H1 (cell line): ENCODE data around the gene GLRA2. TPM values are rescaled to one million over a fixed set of nuclear protein-coding genes. Genes with fewer than 3 reads are reported as not detected.

Experiments used
- CTCF ChIA-PET: fragments of 300-600 bp; sonication (Branson Sonifier 250); formaldehyde crosslinking; loops from one replicate; lab custom pipeline; 2021; ENCODE audit not compliant: partially characterized antibody; lab: Charles Lee
- POLR2A ChIA-PET: fragments of 300-600 bp; sonication (Branson Sonifier 250); formaldehyde crosslinking; loops from one replicate; lab custom pipeline; 2021; ENCODE audit warnings: inconsistent platforms; ENCODE audit not compliant: partially characterized antibody; lab: Charles Lee
- DNase-seq, 2 experiments: peaks; one replicate each; pipeline versions ENCODE4 v3.0.0 to v3.0.0-alpha.2; 2010 to 2022; ENCODE audit warnings: low spot score in 2 of 2, low read depth in 1 of 2, mixed read lengths in 1 of 2
- FAIRE-seq: peaks from 2 replicates; lab custom pipeline; 2011; peaks lifted over from hg19 to GRCh38; lab: Jason Lieb, UNC
- H2AFZ ChIP-seq: 2 replicates; pipeline ENCODE4 v1.8.1; 2012; ENCODE audit warnings: low read length, inconsistent platforms
- H2AK5ac ChIP-seq: 2 replicates; pipeline ENCODE4 v1.6.1; 2013; ENCODE audit warnings: low read depth, low read length
- H2BK120ac ChIP-seq: replicated peaks from 2 replicates; pipeline ENCODE3; 2013; ENCODE audit warnings: low read depth, low read length, inconsistent platforms
- H2BK12ac ChIP-seq: 2 replicates; pipeline ENCODE4 v1.6.1; 2013; ENCODE audit warnings: low read depth, low read length
- H2BK15ac ChIP-seq: 2 replicates; pipeline ENCODE4 v1.6.1; 2013; ENCODE audit warnings: low read length
- H2BK20ac ChIP-seq: 2 replicates; pipeline ENCODE4 v1.6.1; 2013; ENCODE audit warnings: low read length
- H2BK5ac ChIP-seq: 2 replicates; pipeline ENCODE4 v1.6.1; 2013; ENCODE audit warnings: low read depth, low read length
- H3K14ac ChIP-seq: 2 replicates; pipeline ENCODE4 v1.6.1; 2013; ENCODE audit warnings: inconsistent platforms; ENCODE audit not compliant: insufficient read length
- H3K18ac ChIP-seq: 2 replicates; pipeline ENCODE4 v1.6.1; 2013; ENCODE audit warnings: low read length; ENCODE audit errors: extremely low read depth
- H3K23ac ChIP-seq: 2 replicates; pipeline ENCODE4 v1.6.1; 2013; ENCODE audit warnings: inconsistent platforms; ENCODE audit not compliant: insufficient read length
- H3K23me2 ChIP-seq: 2 replicates; pipeline ENCODE4 v1.6.1; 2013; ENCODE audit warnings: low read depth, low read length
- H3K27ac ChIP-seq: 2 replicates; pipeline ENCODE4 v1.6.1; 2011; ENCODE audit warnings: low read depth, low read length, inconsistent platforms
- H3K27me3 ChIP-seq, 4 experiments: replicated peaks in 1 of 4; 1 replicate in 1 of 4; 2 replicates in 3 of 4; pipeline versions ENCODE4 v1.6.1 to v1.8.1; 2011 to 2013; ENCODE audit warnings: low read length in 3 of 4, mild to moderate bottlenecking in 3 of 4, inconsistent platforms in 2 of 4, mixed read lengths in 2 of 4, moderate library complexity in 1 of 4; ENCODE audit not compliant: control insufficient read depth in 3 of 4, insufficient read depth in 3 of 4; ENCODE audit errors: extremely low read depth in 1 of 4
- H3K36me3 ChIP-seq, 4 experiments: 2 replicates each; pipeline versions ENCODE4 v1.6.1 to v1.8.1; 2011 to 2013; ENCODE audit warnings: mild to moderate bottlenecking in 4 of 4, low read length in 3 of 4, moderate library complexity in 2 of 4, control low read depth in 1 of 4, inconsistent platforms in 1 of 4; ENCODE audit not compliant: insufficient read depth in 4 of 4, control insufficient read depth in 2 of 4
- H3K4ac ChIP-seq: replicated peaks from 2 replicates; pipeline ENCODE3; 2013; ENCODE audit warnings: low read length, low read depth, mixed read lengths, inconsistent platforms; ENCODE audit not compliant: insufficient read length
- H3K4me1 ChIP-seq, 4 experiments: replicated peaks in 1 of 4; 1 replicate in 1 of 4; 2 replicates in 3 of 4; pipeline versions ENCODE4 v1.6.1 to v1.8.1; 2011 to 2013; ENCODE audit warnings: low read length in 3 of 4, inconsistent platforms in 2 of 4, mixed read lengths in 1 of 4; ENCODE audit not compliant: insufficient read depth in 4 of 4, control insufficient read depth in 3 of 4
- H3K4me2 ChIP-seq, 2 experiments: 2 replicates each; pipeline versions ENCODE4 v1.6.1 to v1.8.1; 2011 to 2013; ENCODE audit warnings: low read depth in 2 of 2, low read length in 2 of 2, control low read depth in 1 of 2, inconsistent platforms in 1 of 2, mild to moderate bottlenecking in 1 of 2; ENCODE audit not compliant: insufficient read depth in 1 of 2
- H3K4me3 ChIP-seq, 4 experiments: fragments of 200-600, 300-600 bp in 1 of 4; sonication (generic), shearing (Covaris generic), sonication (Bioruptor Twin) in 1 of 4; 2 replicates each; pipeline versions ENCODE4 v1.5.1 to v1.8.1; 2011 to 2016; ENCODE audit warnings: low read length in 4 of 4, low read depth in 3 of 4, control low read depth in 2 of 4, inconsistent platforms in 2 of 4, mild to moderate bottlenecking in 2 of 4, mixed read lengths in 1 of 4, moderate library complexity in 1 of 4; ENCODE audit not compliant: insufficient read depth in 2 of 4; ENCODE audit errors: extremely low read depth in 1 of 4
- H3K56ac ChIP-seq: replicated peaks from 2 replicates; pipeline ENCODE3; 2013; ENCODE audit warnings: low read depth, mild to moderate bottlenecking, mixed read lengths, low read length, inconsistent platforms; ENCODE audit not compliant: insufficient read length
- H3K79me1 ChIP-seq: 2 replicates; pipeline ENCODE4 v1.6.1; 2013; ENCODE audit warnings: low read depth, low read length, control low read depth
- H3K79me2 ChIP-seq, 2 experiments: 2 replicates each; pipeline versions ENCODE4 v1.6.1 to v1.8.1; 2012 to 2013; ENCODE audit warnings: low read length in 2 of 2, mild to moderate bottlenecking in 2 of 2, inconsistent platforms in 1 of 2; ENCODE audit not compliant: insufficient read depth in 2 of 2, control insufficient read depth in 1 of 2
- H3K9ac ChIP-seq, 4 experiments: replicated peaks in 1 of 4; 1 replicate in 1 of 4; 2 replicates in 3 of 4; pipeline versions ENCODE4 v1.6.1 to v1.8.1; 2011 to 2013; ENCODE audit warnings: low read depth in 3 of 4, low read length in 3 of 4, control low read depth in 2 of 4, mild to moderate bottlenecking in 2 of 4, moderate library complexity in 2 of 4, inconsistent platforms in 1 of 4; ENCODE audit errors: extremely low read depth in 1 of 4
- H3K9me3 ChIP-seq, 2 experiments: 2 replicates each; pipeline versions ENCODE4 v1.6.1 to v1.8.1; 2012 to 2013; ENCODE audit warnings: mild to moderate bottlenecking in 2 of 2, moderate library complexity in 2 of 2, control low read depth in 1 of 2, inconsistent platforms in 1 of 2, low read depth in 1 of 2, low read length in 1 of 2, mixed read lengths in 1 of 2; ENCODE audit not compliant: insufficient read depth in 2 of 2
- H4K20me1 ChIP-seq, 2 experiments: replicated peaks in 1 of 2; 2 replicates each; pipeline versions ENCODE3 to v1.8.1; 2011 to 2013; ENCODE audit warnings: inconsistent platforms in 2 of 2, low read length in 2 of 2, mild to moderate bottlenecking in 1 of 2; ENCODE audit not compliant: insufficient read depth in 2 of 2, control insufficient read depth in 1 of 2
- H4K5ac ChIP-seq: 2 replicates; pipeline ENCODE4 v1.6.1; 2013; ENCODE audit warnings: low read length, low read depth, mixed read lengths, inconsistent platforms; ENCODE audit not compliant: insufficient read length
- H4K8ac ChIP-seq: 2 replicates; pipeline ENCODE4 v1.8.0; 2013; ENCODE audit warnings: mild to moderate bottlenecking, moderate library complexity, low read length, inconsistent platforms; ENCODE audit not compliant: insufficient read depth; ENCODE audit errors: extremely low read depth
- H4K91ac ChIP-seq: replicated peaks from 2 replicates; pipeline ENCODE3; 2013; ENCODE audit warnings: low read length, mixed read lengths, inconsistent platforms; ENCODE audit not compliant: insufficient read length
- BACH1 ChIP-seq: IDR thresholded peaks from 2 replicates; pipeline ENCODE4 v1.6.1; 2012; ENCODE audit warnings: low read length, improper control_type of control experiment
- CBX8 ChIP-seq: fragments of 300-800, 300-1000 bp; sonication (generic); IDR thresholded peaks from 2 replicates; pipeline ENCODE4 v1.7.1; 2016; ENCODE audit warnings: low read depth, low read length, borderline replicate concordance
- CEBPB ChIP-seq: IDR thresholded peaks from 2 replicates; pipeline ENCODE4 v1.6.1; 2012; ENCODE audit warnings: low read depth, low read length
- EP300 ChIP-seq, 2 experiments: IDR thresholded peaks; 1 replicate in 1 of 2; 2 replicates in 1 of 2; pipeline ENCODE4 v1.6.1; 2011 to 2012; ENCODE audit warnings: low read depth in 2 of 2, low read length in 2 of 2, mild to moderate bottlenecking in 2 of 2, borderline replicate concordance in 1 of 2, inconsistent platforms in 1 of 2, moderate library complexity in 1 of 2
- JUND ChIP-seq: IDR thresholded peaks from 2 replicates; pipeline ENCODE4 v1.6.1; 2011; ENCODE audit warnings: mild to moderate bottlenecking, improper control_type of control experiment, low read length
- KDM4A ChIP-seq: IDR thresholded peaks from one replicate; pipeline ENCODE4 v1.7.1; 2012; ENCODE audit warnings: low read depth, mild to moderate bottlenecking, moderate library complexity, low read length, inconsistent platforms; ENCODE audit not compliant: severe bottlenecking
- POLR2AphosphoS5 ChIP-seq: IDR thresholded peaks from 2 replicates; pipeline ENCODE4 v1.6.1; 2011; ENCODE audit warnings: low read depth, low read length
- RAD21 ChIP-seq, 2 experiments: IDR thresholded peaks in 1 of 2; conservative IDR thresholded peaks in 1 of 2; 2 replicates each; pipeline ENCODE4 v1.6.1; 2011; ENCODE audit warnings: low read depth in 2 of 2, low read length in 2 of 2, improper control_type of control experiment in 1 of 2, inconsistent platforms in 1 of 2, mild to moderate bottlenecking in 1 of 2, moderate library complexity in 1 of 2
- RBBP5 ChIP-seq: IDR thresholded peaks from 2 replicates; pipeline ENCODE4 v1.7.1; 2012; ENCODE audit warnings: low read depth, mild to moderate bottlenecking, inconsistent platforms, low read length, moderate library complexity, borderline replicate concordance
- RFX5 ChIP-seq: IDR thresholded peaks from 2 replicates; pipeline ENCODE4 v1.6.1; 2011; ENCODE audit warnings: low read depth, low read length, improper control_type of control experiment, borderline replicate concordance
- SUZ12 ChIP-seq: fragments of 200-600 bp; sonication (generic); IDR thresholded peaks from 2 replicates; pipeline ENCODE4 v1.6.1; 2012; ENCODE audit warnings: mild to moderate bottlenecking, inconsistent platforms, low read length, moderate library complexity, mixed read lengths
- WGBS, 2 experiments: shearing (Covaris generic) in 1 of 2; methylation state at CpG; one replicate each; pipeline versions ENCODE4 v1.1.6 to v1.1.7; 2013 to 2015; ENCODE audit warnings: low lambda C conversion rate in 2 of 2, mixed read lengths in 2 of 2, inconsistent platforms in 1 of 2, low coverage in 1 of 2, missing lambda C conversion rate in 1 of 2; ENCODE audit not compliant: insufficient replicate concordance in 2 of 2, insufficient coverage in 1 of 2, insufficient read length in 1 of 2; ENCODE audit errors: extremely low coverage in 1 of 2, missing lambda C conversion rate in 1 of 2; 5-methylcytosine and 5-hydroxymethylcytosine counted together
- polyA plus RNA-seq, 7 experiments: library from polyadenylated mRNA; depleted of rRNA in 3 of 7; stranded (reverse) in 5 of 7; unstranded in 2 of 7; fragments of >200 nt in 5 of 7; fragments of 200-250 nt in 2 of 7; gene quantifications; 1 replicate in 5 of 7; 2 replicates in 1 of 7; 4 replicates in 1 of 7; pipeline versions ENCODE4 v1.2.1 to v1.2.3, GENCODE V29; 2011 to 2013; ENCODE audit warnings: missing spikeins in 2 of 7, mixed read lengths in 2 of 7
- total RNA-seq: library from RNA; stranded (reverse); fragmentation: NEBNext Ultra II Directional; extraction: Animal tissue kit (Norgen Biotek cat#: 25700); gene quantifications from 2 replicates; pipeline ENCODE4 v1.2.1, GENCODE V29; 2021
- TF ChIP-seq, protein P1 (sequence below): IDR thresholded peaks from 2 replicates; pipeline ENCODE4 v1.6.1; 2012; ENCODE audit warnings: inconsistent platforms

The GLRA2 gene
- total and polyA plus RNA-seq, 2 of the 8 experiments (the other 6 are each of a cell fraction or from before 2014, with no cell fraction given) = not detected

DNA sequence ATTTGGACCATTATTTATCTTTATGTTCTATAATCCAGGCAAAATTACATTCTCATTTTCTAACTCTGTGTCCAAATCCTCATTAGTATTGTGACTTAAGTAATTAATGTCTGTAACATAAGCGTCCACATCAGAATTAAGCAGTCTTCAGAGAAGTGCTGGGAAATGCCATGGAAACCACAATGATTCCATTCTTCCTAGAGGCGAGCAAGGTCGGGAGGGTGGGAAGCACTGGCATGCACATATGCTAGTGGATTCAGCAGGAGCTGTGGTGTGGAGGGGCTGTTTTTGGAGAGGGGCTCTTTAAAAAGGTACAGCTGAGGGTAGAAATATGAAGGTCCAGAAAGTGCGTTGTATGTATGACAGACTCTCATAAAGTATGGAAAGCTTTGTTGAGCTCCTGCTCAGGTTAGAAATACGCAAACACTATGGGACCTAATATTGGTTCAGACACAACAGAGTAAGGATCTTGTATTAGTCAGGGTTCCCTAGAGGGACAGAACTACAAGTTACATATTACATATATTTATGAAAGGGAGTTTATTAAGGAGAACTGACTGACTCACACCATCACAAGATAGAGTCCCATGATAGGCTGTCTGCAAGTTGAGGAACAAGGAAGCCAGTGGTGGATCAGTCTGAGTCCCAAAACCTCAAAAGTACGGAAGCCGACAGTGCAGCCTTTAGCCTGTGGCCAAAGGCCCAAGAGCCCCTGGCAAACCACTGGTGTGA, 61.5 kb downstream of the GLRA2 start:
- DNase-seq (no peak), FAIRE-seq (no peak)
- Histone ChIP-seq H2BK20ac (no peak overlapping the region), H2BK5ac (no peak overlapping the region), H3K23me2 (no peaks in the 10 kb centered on the region), H3K79me1 (no peaks in the 10 kb centered on the region), H3K4me3 (no peak overlapping the region), H4K5ac (no peak overlapping the region), H3K4me1 (no peaks in the 10 kb centered on the region), H4K8ac (no peak overlapping the region), H3K36me3 (no peaks in the 10 kb centered on the region), H2BK15ac (no peak overlapping the region), H3K14ac (no peak overlapping the region), H3K9me3 (no peaks in the 10 kb centered on the region), H2BK12ac (no peak overlapping the region), H2BK120ac (no peak overlapping the region), H4K20me1 (no peaks in the 10 kb centered on the region), H3K9ac (no peak overlapping the region), H3K23ac (no peak overlapping the region), H4K91ac (no peak overlapping the region), H3K27ac (no peak overlapping the region), H3K4me2 (no peak overlapping the region), H3K18ac (no peak overlapping the region), H2AK5ac (no peak overlapping the region), H3K79me2 (no peaks in the 10 kb centered on the region), H3K4ac (no peak overlapping the region), H3K27me3 (no peaks in the 10 kb centered on the region), H2AFZ (no peak overlapping the region), H3K56ac (no peak overlapping the region)
- WGBS, 2 experiments = 96% methylated on average over 6 of the region's 7 CpGs; no CpG with 5 or more reads in 1 of the 2 experiments
- ChIA-PET CTCF (no interaction called here), POLR2A (no interaction called here)
- no peak for TF ChIP-seq CBX8
- no peak for TF ChIP-seq SUZ12
- no peak for TF ChIP-seq CEBPB
- no peak for TF ChIP-seq RAD21 (IDR thresholded peaks at IDR 0.05 in 1 of 2, conservative IDR thresholded peaks at IDR 0.05 in 1 of 2; ENCODE audit: low read depth in 2 of 2, low read length in 2 of 2)
- no peak for TF ChIP-seq BACH1
- no peak for TF ChIP-seq JUND
- no peak for TF ChIP-seq RBBP5
- no peak for TF ChIP-seq RFX5
- TF ChIP-seq, protein P1, sequence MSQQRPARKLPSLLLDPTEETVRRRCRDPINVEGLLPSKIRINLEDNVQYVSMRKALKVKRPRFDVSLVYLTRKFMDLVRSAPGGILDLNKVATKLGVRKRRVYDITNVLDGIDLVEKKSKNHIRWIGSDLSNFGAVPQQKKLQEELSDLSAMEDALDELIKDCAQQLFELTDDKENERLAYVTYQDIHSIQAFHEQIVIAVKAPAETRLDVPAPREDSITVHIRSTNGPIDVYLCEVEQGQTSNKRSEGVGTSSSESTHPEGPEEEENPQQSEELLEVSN = no peak
- no peak for TF ChIP-seq POLR2AphosphoS5
- TF ChIP-seq KDM4A = no peak
- no peak for TF ChIP-seq EP300 (IDR thresholded peaks at IDR 0.05; ENCODE audit: borderline replicate concordance in 1 of 2, low read depth in 2 of 2, low read length in 2 of 2)
